ENCODE measurements around the gene RPS6KA5.

RPS6KA5 gene

GRCh38 chr14:90809530-90810312 lies 250.7 kb downstream of the RPS6KA5 start:
- Mint-ChIP-seq H3K9me3 (no peaks in the 10 kb centered on the region), H3K4me1 (peaks cover 61% of the 10 kb centered on the region), H3K4me3 (no peak overlapping the region), H3K36me3 (ENCODE audit: low read depth) (no peaks in the 10 kb centered on the region), H3K27me3 (ENCODE audit: low read depth, poor library complexity) (peaks cover 6% of the 10 kb centered on the region), H3K27ac (no peak overlapping the region)
- no peak for TF ChIP-seq CTCF (IDR thresholded peaks at IDR 0.05)
- no peak for DNase-seq

- H3K4me1 Mint-ChIP-seq, result peaks cover 62% of the 10 kb centered on the region
- no peaks in the 10 kb centered on the region for H3K36me3 Mint-ChIP-seq (ENCODE audit: low read depth)
- no peak for TF ChIP-seq CTCF (IDR thresholded peaks at IDR 0.05)
Observed at GRCh38 chr14:90808759-90809529, 251.5 kb downstream of the RPS6KA5 start.

GRCh38 chr14:90807060-90807459 lies 253.4 kb downstream of the RPS6KA5 start:
- Mint-ChIP-seq H3K9me3 (no peaks in the 10 kb centered on the region), H3K4me3 (no peak overlapping the region), H3K36me3 (ENCODE audit: low read depth) (peaks cover 6% of the 10 kb centered on the region), H3K4me1 (peaks cover 66% of the 10 kb centered on the region), H3K27me3 (ENCODE audit: low read depth, poor library complexity) (peaks cover 6% of the 10 kb centered on the region), H3K27ac (peak overlapping the region; percentile 59)
- no peak for DNase-seq
- TF ChIP-seq CTCF (IDR thresholded peaks at IDR 0.05), result no peak

More at GRCh38 chr14:90808759-90809529, 251.5 kb downstream of the RPS6KA5 start:
- no peak for DNase-seq
- Mint-ChIP-seq H3K4me3 (no peak overlapping the region), H3K27me3 (ENCODE audit: low read depth, poor library complexity) (peaks cover 6% of the 10 kb centered on the region), H3K27ac (no peak overlapping the region), H3K9me3 (no peaks in the 10 kb centered on the region)

- no peak for DNase-seq
- TF ChIP-seq CTCF (IDR thresholded peaks at IDR 0.05), result no peak
- Mint-ChIP-seq H3K9me3 (no peaks in the 10 kb centered on the region), H3K36me3 (ENCODE audit: low read depth) (peaks cover 12% of the 10 kb centered on the region), H3K27me3 (ENCODE audit: low read depth, poor library complexity) (peaks cover 2% of the 10 kb centered on the region), H3K4me3 (no peak overlapping the region), H3K4me1 (peaks cover 62% of the 10 kb centered on the region), H3K27ac (no peak overlapping the region)
Observed at GRCh38 chr14:90805662-90806540, 254.5 kb downstream of the RPS6KA5 start.

- no peak overlapping the region for H3K27ac Mint-ChIP-seq
- no peak overlapping the region for H3K4me3 Mint-ChIP-seq
- DNase-seq, result no peak
- H3K9me3 Mint-ChIP-seq, result no peaks in the 10 kb centered on the region
- peaks cover 12% of the 10 kb centered on the region for H3K36me3 Mint-ChIP-seq (ENCODE audit: low read depth)
- peaks cover 2% of the 10 kb centered on the region for H3K27me3 Mint-ChIP-seq (ENCODE audit: low read depth, poor library complexity)
- H3K4me1 Mint-ChIP-seq, result peaks cover 60% of the 10 kb centered on the region
- TF ChIP-seq CTCF (IDR thresholded peaks at IDR 0.05), result no peak
Observed at GRCh38 chr14:90805084-90805391, 255.4 kb downstream of the RPS6KA5 start.

Measured in nephron progenitor cell (in vitro differentiated cells).